Measurements from ENCODE around the gene BCAN.

GRCh38 chr1:156638189-156638985, 3.5 kb upstream of the BCAN start:
- TF ChIP-seq EZH2phosphoT487 (IDR thresholded peaks at IDR 0.05; ENCODE audit: borderline replicate concordance, low read length) (no peak), CTCF (IDR thresholded peaks at IDR 0.05; ENCODE audit: low read depth, low read length, poor library complexity, severe bottlenecking) (no peak)
